Hematopoietic multipotent progenitor cell treated with erythropoietin and hydrocortisone succinate and interleukin-3 and kit ligand, for 6 days (in vitro differentiated cells): ENCODE measurements around the gene FRAS1.
A peak's percentile ranks its signal among the peaks of the same experiment; 100 is the strongest.
"Not testable (repeated sequence)": the region's sequence is repeated elsewhere in the genome, so short reads cannot be mapped to it uniquely, and the experiment has no call there.

Experiments used
- DNase-seq: peaks from one replicate; pipeline ENCODE4 v3.0.0-alpha.2; 2015

FRAS1 gene

GRCh38 chr4:78525559-78525958 is 468.4 kb downstream of the FRAS1 start:
- DNase-seq: no peak

- no peak for DNase-seq
These were observed 470.0 kb downstream of the FRAS1 start for GRCh38 chr4:78527103-78527502.

DNA sequence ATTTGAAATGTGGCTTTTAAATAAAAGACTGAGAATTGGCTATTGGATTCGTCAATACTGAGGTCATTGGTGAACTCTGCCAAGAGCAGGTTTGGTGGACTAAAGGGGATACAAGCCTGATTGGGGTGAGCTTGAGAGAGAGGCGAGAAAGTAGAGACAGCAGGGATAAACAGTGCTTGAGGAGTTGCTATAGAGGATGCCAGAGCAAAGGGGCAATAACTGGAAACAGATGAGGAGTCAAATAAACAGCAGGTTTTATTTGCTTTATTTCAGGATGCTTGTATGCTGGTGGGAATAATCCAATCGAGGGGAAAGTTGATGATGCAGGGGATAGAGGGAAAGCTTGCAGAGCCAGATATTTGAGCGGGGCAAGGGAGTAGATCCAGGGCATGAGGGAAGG is 470.4 kb downstream of the FRAS1 start:
- no peak for DNase-seq

- DNase-seq: no peak
These were observed 471.2 kb downstream of the FRAS1 start for GRCh38 chr4:78528327-78528726.

DNA sequence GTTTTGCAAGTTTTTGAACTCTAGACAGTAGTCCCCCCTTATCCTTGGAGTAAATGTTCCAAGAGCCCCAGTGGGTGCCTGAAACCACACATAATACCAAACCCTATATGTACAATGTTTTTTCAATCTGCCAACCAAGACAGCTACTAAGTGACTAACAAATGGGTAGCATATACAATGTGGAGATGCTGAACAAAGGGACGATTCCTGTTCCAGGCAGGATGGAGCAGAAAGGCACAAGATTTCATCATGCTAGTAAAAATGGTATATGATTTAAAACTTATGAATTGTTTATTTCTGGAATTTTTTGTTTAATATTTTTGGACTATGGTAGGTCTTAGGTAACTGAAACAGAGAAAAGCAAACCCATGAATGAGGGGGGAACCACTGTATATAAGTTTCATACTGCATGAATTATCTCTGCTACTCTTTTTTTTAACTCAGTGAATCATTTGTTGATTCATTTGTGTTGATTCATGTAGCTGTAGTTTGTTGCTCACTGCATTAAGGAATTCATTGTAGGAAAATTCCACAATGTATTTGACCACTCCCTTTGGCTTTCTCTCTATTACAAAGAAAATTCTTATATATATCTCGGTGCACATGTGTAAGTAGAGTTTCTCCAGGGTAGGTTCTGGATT is 472.6 kb downstream of the FRAS1 start:
- no peak for DNase-seq

DNA sequence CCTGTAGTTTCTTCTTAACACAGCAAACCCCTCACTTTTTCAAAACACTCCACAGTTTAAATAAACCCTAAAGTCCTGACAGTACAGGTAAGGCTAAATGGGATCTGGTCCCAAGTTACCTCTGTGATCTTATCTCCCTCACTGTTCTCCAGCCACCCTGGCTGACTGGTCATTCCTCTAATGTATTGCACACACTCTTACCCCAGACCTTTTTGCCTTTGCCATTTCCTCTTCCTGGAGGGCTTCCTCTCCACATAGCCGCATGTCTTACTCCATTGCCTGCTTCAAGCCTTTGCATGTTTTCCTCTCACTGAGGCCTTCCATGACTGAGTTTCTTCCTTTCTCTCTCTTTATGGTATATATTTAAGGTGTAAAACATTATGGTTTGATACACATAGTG is 474.9 kb downstream of the FRAS1 start:
- no peak for DNase-seq

- DNase-seq: no peak
These were observed 476.7 kb downstream of the FRAS1 start for GRCh38 chr4:78533854-78534253.

DNA sequence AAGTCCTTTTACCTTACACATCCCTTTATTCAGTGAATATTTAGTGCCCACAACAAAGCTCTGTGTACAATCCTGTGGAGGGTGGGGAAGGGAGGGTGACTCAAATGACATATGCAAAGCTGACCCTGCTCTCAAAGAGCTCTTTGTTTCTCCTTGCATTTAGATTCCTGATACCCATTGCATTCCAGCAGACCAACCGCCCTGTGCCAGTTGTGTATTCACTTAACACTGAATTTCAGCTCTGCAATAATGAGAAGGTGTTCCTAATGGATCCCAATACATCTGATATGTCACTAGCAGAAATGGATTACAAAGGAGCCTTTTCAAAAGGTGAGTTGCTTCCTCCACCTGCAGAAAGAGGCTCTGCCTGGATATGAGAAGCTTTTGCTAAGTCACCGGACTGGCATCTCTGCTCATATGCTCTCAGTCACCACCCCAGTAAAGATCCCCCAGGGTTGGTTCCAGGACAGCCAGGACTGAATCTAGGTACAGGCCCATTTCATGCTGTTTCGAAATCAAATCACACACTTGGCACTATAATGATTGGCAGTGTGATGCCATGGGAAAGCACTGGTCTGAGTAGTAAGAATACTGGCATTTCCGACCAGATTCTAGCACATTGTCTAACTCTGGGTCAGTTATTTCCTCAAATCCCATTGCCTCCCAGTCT is 477.3 kb downstream of the FRAS1 start:
- DNase-seq: no peak

GRCh38 chr4:78542373-78542772 is 485.2 kb downstream of the FRAS1 start:
- DNase-seq: no peak

- no peak for DNase-seq
These were observed 486.5 kb downstream of the FRAS1 start for GRCh38 chr4:78543424-78544125.

DNA sequence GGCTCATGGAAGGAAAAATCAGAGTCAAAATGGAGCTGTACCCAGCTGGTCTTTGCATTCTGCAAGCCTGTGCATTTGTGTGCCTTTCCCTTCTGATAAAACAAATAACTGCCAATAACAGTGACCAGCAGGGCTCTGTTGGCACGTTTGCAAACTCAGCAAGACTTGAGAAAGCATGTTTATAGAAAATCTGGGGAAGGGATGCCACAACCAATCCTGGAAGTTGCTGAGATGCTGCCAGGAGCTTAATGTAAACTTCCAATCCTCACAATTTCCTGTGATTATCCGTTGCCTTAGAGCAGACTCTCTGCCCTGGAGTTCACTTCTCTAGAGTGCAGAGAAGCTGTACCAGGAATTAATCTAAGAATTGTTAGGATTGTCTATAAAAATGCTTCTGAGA is 487.6 kb downstream of the FRAS1 start:
- DNase-seq: no peak

- no peak for DNase-seq
These were observed 488.4 kb downstream of the FRAS1 start for GRCh38 chr4:78545275-78546246.

DNA sequence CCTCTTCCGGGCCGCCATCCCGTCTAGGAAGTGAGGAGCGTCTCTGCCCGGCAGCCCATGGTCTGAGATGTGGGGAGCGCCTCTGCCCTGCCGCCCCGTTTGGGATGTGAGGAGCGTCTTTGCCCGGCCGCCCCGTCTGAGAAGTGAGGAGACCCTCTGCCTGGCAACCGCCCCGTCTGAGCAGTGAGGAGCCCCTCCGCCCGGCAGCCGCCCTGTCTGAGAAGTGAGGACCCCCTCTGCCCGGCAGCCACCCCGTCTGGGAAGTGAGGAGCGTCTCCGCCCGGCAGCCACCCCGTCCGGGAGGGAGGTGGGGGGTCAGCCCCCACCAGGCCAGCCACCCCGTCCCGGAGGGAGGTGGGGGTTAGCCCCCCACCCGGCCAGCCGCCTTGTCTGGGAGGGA is 490.8 kb downstream of the FRAS1 start:
- DNase-seq: not testable (repeated sequence)

DNA sequence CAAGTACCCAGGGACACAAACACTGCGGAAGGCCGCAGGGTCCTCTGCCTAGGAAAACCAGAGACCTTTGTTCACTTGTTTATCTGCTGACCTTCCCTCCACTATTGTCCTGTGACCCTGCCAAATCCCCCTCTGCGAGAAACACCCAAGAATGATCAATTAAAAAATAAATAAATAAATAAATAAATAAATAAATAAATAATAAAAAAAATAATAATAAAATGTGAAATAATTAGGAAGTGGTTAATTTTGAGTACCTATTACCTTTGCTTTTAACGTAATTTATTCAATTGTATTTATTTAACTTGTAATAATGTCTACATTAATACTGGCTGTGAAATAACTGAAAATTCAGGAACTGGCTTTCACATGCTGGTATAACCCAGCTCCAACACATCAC is 491.8 kb downstream of the FRAS1 start:
- DNase-seq: not testable (repeated sequence)

DNA sequence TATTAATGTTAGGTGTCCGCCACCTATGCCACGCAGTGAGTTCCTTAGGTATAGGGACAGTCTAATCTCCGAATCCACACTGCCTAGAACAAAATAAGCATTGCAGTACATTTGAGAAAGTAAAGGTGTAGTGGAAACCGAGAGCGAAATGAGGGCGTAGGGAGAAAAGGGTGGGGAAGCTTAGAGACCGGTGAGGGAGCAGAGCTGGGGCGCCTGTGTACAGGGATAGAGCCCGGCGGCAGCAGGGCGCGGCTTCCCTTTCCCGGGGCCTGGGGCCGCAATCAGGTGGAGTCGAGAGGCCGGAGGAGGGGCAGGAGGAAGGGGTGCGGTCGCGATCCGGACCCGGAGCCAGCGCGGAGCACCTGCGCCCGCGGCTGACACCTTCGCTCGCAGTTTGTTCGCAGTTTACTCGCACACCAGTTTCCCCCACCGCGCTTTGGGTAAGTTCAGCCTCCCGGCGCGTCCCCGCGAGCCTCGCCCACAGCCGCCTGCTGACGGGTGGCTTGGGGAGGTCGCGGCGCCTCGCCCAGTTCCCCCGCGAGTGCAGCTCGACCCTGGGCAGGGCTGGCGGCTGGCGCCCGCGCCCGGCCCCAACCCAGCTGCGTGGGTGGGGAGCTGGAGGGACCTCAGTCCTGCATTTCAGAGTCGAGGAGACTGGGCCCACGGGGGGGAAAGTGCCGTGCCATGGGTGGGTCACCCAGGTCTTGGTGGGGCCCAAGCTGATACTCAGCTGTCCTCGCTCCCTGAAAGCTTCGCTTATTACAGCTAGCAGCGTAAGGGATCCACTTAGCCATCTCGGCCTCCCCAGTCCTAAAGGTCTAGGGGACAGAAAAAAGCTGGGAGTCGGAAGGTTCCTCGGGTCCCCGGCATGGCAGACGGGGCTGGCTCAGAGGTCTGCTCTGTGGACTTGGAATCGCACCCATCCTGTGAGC is 494.6 kb downstream of the FRAS1 start, which contains the start of gene ANXA3:
TSS of gene ANXA3 (plus strand) at position 351 of the 932 bp plus-strand sequence. CDS start 2,704 bp downstream, outside the sequence.
- peak; percentile 40 for DNase-seq

DNA sequence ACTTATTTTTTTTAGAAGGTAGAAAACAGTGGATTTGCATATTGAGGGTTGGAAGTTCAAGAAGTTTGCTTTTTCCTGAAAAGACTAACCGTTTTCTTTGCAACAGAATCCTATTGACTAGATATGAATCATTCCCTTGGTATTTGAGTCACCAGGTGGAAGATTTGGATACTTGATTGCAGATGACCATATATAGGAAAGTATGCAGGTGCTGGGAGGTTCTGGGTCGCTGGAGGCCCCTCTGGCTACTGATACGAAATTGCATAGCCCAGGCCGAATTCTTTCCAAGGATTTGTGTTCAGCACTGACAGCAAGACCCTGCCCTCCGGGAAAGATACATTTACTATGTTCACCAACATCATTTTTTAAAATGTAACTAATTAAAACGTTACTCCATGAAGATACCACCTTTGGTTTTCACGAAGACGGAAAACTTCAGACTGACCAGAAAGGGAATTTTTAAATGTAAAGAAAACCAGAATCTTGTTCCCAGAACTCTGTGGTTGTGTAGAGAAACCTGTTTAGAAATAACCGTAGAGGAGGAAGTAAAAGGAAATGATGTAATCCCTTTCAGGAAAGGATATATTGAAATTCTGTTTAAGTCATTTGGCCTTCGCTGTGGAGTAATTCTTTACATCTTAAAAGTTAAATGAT is 495.4 kb downstream of the FRAS1 start:
- DNase-seq: peak; percentile 27

DNA sequence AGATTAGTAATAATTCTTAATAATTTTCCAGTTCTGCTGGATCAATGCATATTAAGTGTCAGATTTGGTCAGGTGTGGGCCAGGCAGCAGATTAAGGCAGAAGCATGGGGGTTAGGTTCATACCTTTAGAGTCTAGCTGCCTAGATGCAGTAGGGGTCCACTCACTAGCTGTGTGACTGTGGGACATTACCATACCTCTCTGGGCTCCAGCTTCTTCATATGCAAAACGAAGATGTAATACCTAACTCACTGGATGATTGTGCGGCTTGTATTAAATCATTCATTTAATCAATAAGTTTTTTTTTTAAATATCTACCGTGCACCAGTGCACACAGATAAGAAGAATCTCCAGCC is 495.9 kb downstream of the FRAS1 start:
- no peak for DNase-seq

DNA sequence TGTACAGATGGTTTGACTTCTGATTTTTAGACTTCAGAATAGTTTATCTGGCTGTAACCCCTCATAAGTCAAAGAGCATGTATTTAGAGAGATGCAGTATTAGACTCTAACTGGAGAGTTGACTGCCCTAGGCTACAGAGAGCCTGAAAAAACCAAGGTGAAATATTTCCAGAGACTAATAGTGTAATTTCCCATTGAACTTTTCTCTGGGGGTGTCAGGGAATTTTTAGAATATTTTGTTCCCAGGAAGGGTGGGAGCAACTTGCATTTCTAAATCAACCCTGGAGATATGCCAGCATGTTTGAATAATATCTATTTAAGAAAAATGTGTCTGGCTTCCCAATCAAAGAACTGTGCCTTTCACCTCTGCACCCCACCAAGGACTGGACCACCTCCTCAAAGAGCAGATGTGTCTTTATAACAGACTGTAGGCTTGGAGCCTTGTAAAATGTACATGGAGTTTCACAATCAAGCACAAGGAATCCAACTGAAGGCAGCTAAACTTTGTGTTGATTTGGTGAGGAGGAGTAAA is 496.5 kb downstream of the FRAS1 start:
- DNase-seq: no peak

DNA sequence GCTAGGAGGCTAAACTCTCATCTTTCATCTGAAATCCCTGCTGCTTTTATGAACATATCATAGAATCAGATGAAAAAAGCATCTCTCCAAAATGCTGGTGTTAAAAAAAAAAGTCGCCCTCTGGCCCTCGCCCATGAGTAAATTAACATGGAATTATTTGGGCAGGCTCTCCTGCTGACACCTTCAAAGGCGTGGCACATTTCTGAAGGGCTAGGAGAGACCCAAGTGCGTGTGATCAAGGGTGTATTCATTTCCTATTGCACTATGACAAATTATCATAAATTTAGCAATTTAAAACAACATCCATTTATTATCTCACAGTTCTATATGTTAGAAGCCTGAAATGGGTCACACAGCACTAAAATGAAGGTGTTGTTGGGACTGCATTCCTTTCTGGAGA is 499.5 kb downstream of the FRAS1 start:
- no peak for DNase-seq

DNA sequence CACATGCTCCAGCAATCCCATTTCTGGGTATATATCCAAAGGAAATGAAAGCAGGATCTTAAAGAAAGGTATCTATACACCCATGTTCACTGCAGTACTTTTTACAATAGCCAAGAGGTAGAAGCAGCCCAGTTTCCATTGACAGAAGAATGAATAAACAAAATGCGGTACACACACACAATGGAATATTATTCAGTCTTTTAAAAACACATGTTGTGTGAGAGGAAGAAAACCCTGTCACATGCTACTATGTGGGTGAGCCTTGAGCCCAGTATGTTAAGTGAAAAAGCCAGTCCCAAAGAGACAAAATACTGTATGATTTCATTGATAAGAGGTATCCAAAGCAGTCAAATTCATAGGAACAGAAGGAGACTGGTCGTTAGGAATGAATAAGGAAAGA is 500.7 kb downstream of the FRAS1 start:
- DNase-seq: no peak

- DNase-seq: no peak
These were observed 501.3 kb downstream of the FRAS1 start for GRCh38 chr4:78558410-78558809.
